H1 (cell line): ENCODE measurements around the gene FASLG. TPM values are rescaled to one million over a fixed set of nuclear protein-coding genes. Genes with fewer than 3 reads are reported as not detected.

Source experiments
- CTCF ChIA-PET: fragments of 300-600 bp; sonication (Branson Sonifier 250); formaldehyde crosslinking; loops from one replicate; lab custom pipeline; 2021; ENCODE audit not compliant: partially characterized antibody; lab: Charles Lee
- POLR2A ChIA-PET: fragments of 300-600 bp; sonication (Branson Sonifier 250); formaldehyde crosslinking; loops from one replicate; lab custom pipeline; 2021; ENCODE audit warnings: inconsistent platforms; ENCODE audit not compliant: partially characterized antibody; lab: Charles Lee
- DNase-seq, 2 experiments: peaks; one replicate each; pipeline versions ENCODE4 v3.0.0 to v3.0.0-alpha.2; 2010 to 2022; ENCODE audit warnings: low spot score in 2 of 2, low read depth in 1 of 2, mixed read lengths in 1 of 2
- FAIRE-seq: peaks from 2 replicates; lab custom pipeline; 2011; peaks lifted over from hg19 to GRCh38; lab: Jason Lieb, UNC
- H2AFZ ChIP-seq: 2 replicates; pipeline ENCODE4 v1.8.1; 2012; ENCODE audit warnings: low read length, inconsistent platforms
- H2AK5ac ChIP-seq: 2 replicates; pipeline ENCODE4 v1.6.1; 2013; ENCODE audit warnings: low read depth, low read length
- H2BK120ac ChIP-seq: replicated peaks from 2 replicates; pipeline ENCODE3; 2013; ENCODE audit warnings: low read depth, low read length, inconsistent platforms
- H2BK12ac ChIP-seq: 2 replicates; pipeline ENCODE4 v1.6.1; 2013; ENCODE audit warnings: low read depth, low read length
- H2BK15ac ChIP-seq: 2 replicates; pipeline ENCODE4 v1.6.1; 2013; ENCODE audit warnings: low read length
- H2BK20ac ChIP-seq: 2 replicates; pipeline ENCODE4 v1.6.1; 2013; ENCODE audit warnings: low read length
- H2BK5ac ChIP-seq: 2 replicates; pipeline ENCODE4 v1.6.1; 2013; ENCODE audit warnings: low read depth, low read length
- H3K14ac ChIP-seq: 2 replicates; pipeline ENCODE4 v1.6.1; 2013; ENCODE audit warnings: inconsistent platforms; ENCODE audit not compliant: insufficient read length
- H3K18ac ChIP-seq: 2 replicates; pipeline ENCODE4 v1.6.1; 2013; ENCODE audit warnings: low read length; ENCODE audit errors: extremely low read depth
- H3K23ac ChIP-seq: 2 replicates; pipeline ENCODE4 v1.6.1; 2013; ENCODE audit warnings: inconsistent platforms; ENCODE audit not compliant: insufficient read length
- H3K23me2 ChIP-seq: 2 replicates; pipeline ENCODE4 v1.6.1; 2013; ENCODE audit warnings: low read depth, low read length
- H3K27ac ChIP-seq: 2 replicates; pipeline ENCODE4 v1.6.1; 2011; ENCODE audit warnings: low read depth, low read length, inconsistent platforms
- H3K27me3 ChIP-seq, 4 experiments: replicated peaks in 1 of 4; 1 replicate in 1 of 4; 2 replicates in 3 of 4; pipeline versions ENCODE4 v1.6.1 to v1.8.1; 2011 to 2013; ENCODE audit warnings: low read length in 3 of 4, mild to moderate bottlenecking in 3 of 4, inconsistent platforms in 2 of 4, mixed read lengths in 2 of 4, moderate library complexity in 1 of 4; ENCODE audit not compliant: control insufficient read depth in 3 of 4, insufficient read depth in 3 of 4; ENCODE audit errors: extremely low read depth in 1 of 4
- H3K36me3 ChIP-seq, 4 experiments: 2 replicates each; pipeline versions ENCODE4 v1.6.1 to v1.8.1; 2011 to 2013; ENCODE audit warnings: mild to moderate bottlenecking in 4 of 4, low read length in 3 of 4, moderate library complexity in 2 of 4, control low read depth in 1 of 4, inconsistent platforms in 1 of 4; ENCODE audit not compliant: insufficient read depth in 4 of 4, control insufficient read depth in 2 of 4
- H3K4ac ChIP-seq: replicated peaks from 2 replicates; pipeline ENCODE3; 2013; ENCODE audit warnings: low read length, low read depth, mixed read lengths, inconsistent platforms; ENCODE audit not compliant: insufficient read length
- H3K4me1 ChIP-seq, 4 experiments: replicated peaks in 1 of 4; 1 replicate in 1 of 4; 2 replicates in 3 of 4; pipeline versions ENCODE4 v1.6.1 to v1.8.1; 2011 to 2013; ENCODE audit warnings: low read length in 3 of 4, inconsistent platforms in 2 of 4, mixed read lengths in 1 of 4; ENCODE audit not compliant: insufficient read depth in 4 of 4, control insufficient read depth in 3 of 4
- H3K4me2 ChIP-seq, 2 experiments: 2 replicates each; pipeline versions ENCODE4 v1.6.1 to v1.8.1; 2011 to 2013; ENCODE audit warnings: low read depth in 2 of 2, low read length in 2 of 2, control low read depth in 1 of 2, inconsistent platforms in 1 of 2, mild to moderate bottlenecking in 1 of 2; ENCODE audit not compliant: insufficient read depth in 1 of 2
- H3K4me3 ChIP-seq, 4 experiments: fragments of 200-600, 300-600 bp in 1 of 4; sonication (generic), shearing (Covaris generic), sonication (Bioruptor Twin) in 1 of 4; 2 replicates each; pipeline versions ENCODE4 v1.5.1 to v1.8.1; 2011 to 2016; ENCODE audit warnings: low read length in 4 of 4, low read depth in 3 of 4, control low read depth in 2 of 4, inconsistent platforms in 2 of 4, mild to moderate bottlenecking in 2 of 4, mixed read lengths in 1 of 4, moderate library complexity in 1 of 4; ENCODE audit not compliant: insufficient read depth in 2 of 4; ENCODE audit errors: extremely low read depth in 1 of 4
- H3K56ac ChIP-seq: replicated peaks from 2 replicates; pipeline ENCODE3; 2013; ENCODE audit warnings: low read depth, mild to moderate bottlenecking, mixed read lengths, low read length, inconsistent platforms; ENCODE audit not compliant: insufficient read length
- H3K79me1 ChIP-seq: 2 replicates; pipeline ENCODE4 v1.6.1; 2013; ENCODE audit warnings: low read depth, low read length, control low read depth
- H3K79me2 ChIP-seq, 2 experiments: 2 replicates each; pipeline versions ENCODE4 v1.6.1 to v1.8.1; 2012 to 2013; ENCODE audit warnings: low read length in 2 of 2, mild to moderate bottlenecking in 2 of 2, inconsistent platforms in 1 of 2; ENCODE audit not compliant: insufficient read depth in 2 of 2, control insufficient read depth in 1 of 2
- H3K9ac ChIP-seq, 4 experiments: replicated peaks in 1 of 4; 1 replicate in 1 of 4; 2 replicates in 3 of 4; pipeline versions ENCODE4 v1.6.1 to v1.8.1; 2011 to 2013; ENCODE audit warnings: low read depth in 3 of 4, low read length in 3 of 4, control low read depth in 2 of 4, mild to moderate bottlenecking in 2 of 4, moderate library complexity in 2 of 4, inconsistent platforms in 1 of 4; ENCODE audit errors: extremely low read depth in 1 of 4
- H3K9me3 ChIP-seq, 2 experiments: 2 replicates each; pipeline versions ENCODE4 v1.6.1 to v1.8.1; 2012 to 2013; ENCODE audit warnings: mild to moderate bottlenecking in 2 of 2, moderate library complexity in 2 of 2, control low read depth in 1 of 2, inconsistent platforms in 1 of 2, low read depth in 1 of 2, low read length in 1 of 2, mixed read lengths in 1 of 2; ENCODE audit not compliant: insufficient read depth in 2 of 2
- H4K20me1 ChIP-seq, 2 experiments: replicated peaks in 1 of 2; 2 replicates each; pipeline versions ENCODE3 to v1.8.1; 2011 to 2013; ENCODE audit warnings: inconsistent platforms in 2 of 2, low read length in 2 of 2, mild to moderate bottlenecking in 1 of 2; ENCODE audit not compliant: insufficient read depth in 2 of 2, control insufficient read depth in 1 of 2
- H4K5ac ChIP-seq: 2 replicates; pipeline ENCODE4 v1.6.1; 2013; ENCODE audit warnings: low read length, low read depth, mixed read lengths, inconsistent platforms; ENCODE audit not compliant: insufficient read length
- H4K8ac ChIP-seq: 2 replicates; pipeline ENCODE4 v1.8.0; 2013; ENCODE audit warnings: mild to moderate bottlenecking, moderate library complexity, low read length, inconsistent platforms; ENCODE audit not compliant: insufficient read depth; ENCODE audit errors: extremely low read depth
- H4K91ac ChIP-seq: replicated peaks from 2 replicates; pipeline ENCODE3; 2013; ENCODE audit warnings: low read length, mixed read lengths, inconsistent platforms; ENCODE audit not compliant: insufficient read length
- CBX8 ChIP-seq: fragments of 300-800, 300-1000 bp; sonication (generic); IDR thresholded peaks from 2 replicates; pipeline ENCODE4 v1.7.1; 2016; ENCODE audit warnings: low read depth, low read length, borderline replicate concordance
- CEBPB ChIP-seq: IDR thresholded peaks from 2 replicates; pipeline ENCODE4 v1.6.1; 2012; ENCODE audit warnings: low read depth, low read length
- CHD2 ChIP-seq: IDR thresholded peaks from 2 replicates; pipeline ENCODE4 v1.6.1; 2012; ENCODE audit warnings: low read length, improper control_type of control experiment
- KDM1A ChIP-seq: fragments of 200-600, 300-600 bp; sonication (generic); IDR thresholded peaks from 2 replicates; pipeline ENCODE4 v1.7.1; 2016; ENCODE audit warnings: mild to moderate bottlenecking, low read length, borderline replicate concordance
- KDM5A ChIP-seq: fragments of 200-600 bp; IDR thresholded peaks from 2 replicates; pipeline ENCODE4 v1.7.1; 2012; ENCODE audit warnings: mild to moderate bottlenecking, low read length, inconsistent platforms, mixed read lengths
- POU5F1 ChIP-seq: IDR thresholded peaks from 2 replicates; pipeline ENCODE4 v1.6.1; 2011; ENCODE audit warnings: low read depth, mild to moderate bottlenecking, low read length, moderate library complexity
- RBBP5 ChIP-seq: IDR thresholded peaks from 2 replicates; pipeline ENCODE4 v1.7.1; 2012; ENCODE audit warnings: low read depth, mild to moderate bottlenecking, inconsistent platforms, low read length, moderate library complexity, borderline replicate concordance
- RNF2 ChIP-seq: fragments of 200-900, 300-1000 bp; sonication (generic); IDR thresholded peaks from 2 replicates; pipeline ENCODE4 v1.7.1; 2016; ENCODE audit warnings: borderline replicate concordance, low read depth, mild to moderate bottlenecking, antibody characterized with exemption, low read length; ENCODE audit not compliant: poor library complexity, severe bottlenecking; ENCODE audit errors: missing control alignments
- SIN3A ChIP-seq, 2 experiments: IDR thresholded peaks in 1 of 2; conservative IDR thresholded peaks in 1 of 2; 2 replicates each; pipeline ENCODE4 v1.6.1; 2011 to 2012; ENCODE audit warnings: low read length in 2 of 2, improper control_type of control experiment in 1 of 2, low read depth in 1 of 2, mild to moderate bottlenecking in 1 of 2
- TCF12 ChIP-seq: IDR thresholded peaks from 2 replicates; pipeline ENCODE4 v1.6.1; 2011; ENCODE audit warnings: low read depth, mild to moderate bottlenecking, low read length
- TEAD4 ChIP-seq: IDR thresholded peaks from 2 replicates; pipeline ENCODE4 v1.6.1; 2012; ENCODE audit warnings: low read depth, low read length, inconsistent platforms, mixed read lengths
- USF2 ChIP-seq: IDR thresholded peaks from 2 replicates; pipeline ENCODE4 v1.6.1; 2011; ENCODE audit warnings: low read length, improper control_type of control experiment
- WGBS, 2 experiments: shearing (Covaris generic) in 1 of 2; methylation state at CpG; one replicate each; pipeline versions ENCODE4 v1.1.6 to v1.1.7; 2013 to 2015; ENCODE audit warnings: low lambda C conversion rate in 2 of 2, mixed read lengths in 2 of 2, inconsistent platforms in 1 of 2, low coverage in 1 of 2, missing lambda C conversion rate in 1 of 2; ENCODE audit not compliant: insufficient replicate concordance in 2 of 2, insufficient coverage in 1 of 2, insufficient read length in 1 of 2; ENCODE audit errors: extremely low coverage in 1 of 2, missing lambda C conversion rate in 1 of 2; 5-methylcytosine and 5-hydroxymethylcytosine counted together
- polyA plus RNA-seq, 7 experiments: library from polyadenylated mRNA; depleted of rRNA in 3 of 7; stranded (reverse) in 5 of 7; unstranded in 2 of 7; fragments of >200 nt in 5 of 7; fragments of 200-250 nt in 2 of 7; gene quantifications; 1 replicate in 5 of 7; 2 replicates in 1 of 7; 4 replicates in 1 of 7; pipeline versions ENCODE4 v1.2.1 to v1.2.3, GENCODE V29; 2011 to 2013; ENCODE audit warnings: missing spikeins in 2 of 7, mixed read lengths in 2 of 7
- total RNA-seq: library from RNA; stranded (reverse); fragmentation: NEBNext Ultra II Directional; extraction: Animal tissue kit (Norgen Biotek cat#: 25700); gene quantifications from 2 replicates; pipeline ENCODE4 v1.2.1, GENCODE V29; 2021
- TF ChIP-seq, protein P1 (sequence below): IDR thresholded peaks from 2 replicates; pipeline ENCODE4 v1.6.1; 2012; ENCODE audit warnings: inconsistent platforms

The FASLG gene
- total and polyA plus RNA-seq, 2 of the 8 experiments (the other 6 are each of a cell fraction or from before 2014, with no cell fraction given), result not detected

DNA sequence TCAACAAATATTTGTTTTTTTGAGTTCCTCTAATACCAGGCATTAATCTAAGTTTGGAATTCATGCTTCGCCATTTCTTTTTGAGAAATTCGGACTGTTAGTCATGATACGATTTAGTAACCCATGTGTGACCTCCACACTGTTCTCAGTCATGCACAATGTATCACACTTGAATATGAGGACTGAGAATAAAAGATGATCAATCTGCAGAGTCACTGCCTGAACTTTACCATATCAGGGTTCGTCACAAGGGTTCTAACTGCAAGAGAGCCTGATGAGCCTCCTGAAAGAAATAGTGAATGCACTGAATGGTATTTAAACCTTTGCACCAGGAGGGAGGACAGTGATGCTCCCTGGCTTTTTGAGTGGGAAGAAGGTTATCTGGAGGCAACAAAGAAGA lies 10.9 kb upstream of the FASLG start:
- ChIA-PET POLR2A (no interaction called here), CTCF (interaction anchor here (0.6 kb wide), 1 partner anchor 108 kb away, joined by 3 read pairs; no protein-coding TSS in a partner anchor)
- TF ChIP-seq KDM1A, result no peak
- no peak for TF ChIP-seq TCF12
- no peak for TF ChIP-seq CHD2
- TF ChIP-seq CBX8, result no peak
- TF ChIP-seq, protein P1, sequence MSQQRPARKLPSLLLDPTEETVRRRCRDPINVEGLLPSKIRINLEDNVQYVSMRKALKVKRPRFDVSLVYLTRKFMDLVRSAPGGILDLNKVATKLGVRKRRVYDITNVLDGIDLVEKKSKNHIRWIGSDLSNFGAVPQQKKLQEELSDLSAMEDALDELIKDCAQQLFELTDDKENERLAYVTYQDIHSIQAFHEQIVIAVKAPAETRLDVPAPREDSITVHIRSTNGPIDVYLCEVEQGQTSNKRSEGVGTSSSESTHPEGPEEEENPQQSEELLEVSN, result no peak
- TF ChIP-seq CEBPB, result no peak
- no peak for TF ChIP-seq USF2
- TF ChIP-seq KDM5A, result no peak
- TF ChIP-seq RBBP5, result no peak
- no peak for TF ChIP-seq POU5F1
- TF ChIP-seq SIN3A (conservative IDR thresholded peaks at IDR 0.05 in 1 of 2, IDR thresholded peaks at IDR 0.05 in 1 of 2; ENCODE audit: low read depth in 1 of 2, low read length in 2 of 2), result no peak
- no peak for TF ChIP-seq RNF2
- TF ChIP-seq TEAD4, result no peak
- no peak overlapping the region for H2AFZ ChIP-seq
- H3K18ac ChIP-seq, result no peak overlapping the region
- H3K4me1 ChIP-seq, result no peaks in the 10 kb centered on the region
- no peak overlapping the region for H3K23ac ChIP-seq
- no peak overlapping the region for H3K4me3 ChIP-seq
- H2BK5ac ChIP-seq, result no peak overlapping the region
- no peak overlapping the region for H4K91ac ChIP-seq
- H3K36me3 ChIP-seq, result no peaks in the 10 kb centered on the region
- no peak overlapping the region for H3K9ac ChIP-seq
- no peaks in the 10 kb centered on the region for H3K79me2 ChIP-seq
- no peak overlapping the region for H3K56ac ChIP-seq
- no peak overlapping the region for H2BK12ac ChIP-seq
- H3K9me3 ChIP-seq, result no peaks in the 10 kb centered on the region
- H2BK15ac ChIP-seq, result no peak overlapping the region
- no peaks in the 10 kb centered on the region for H3K23me2 ChIP-seq
- H3K79me1 ChIP-seq, result no peaks in the 10 kb centered on the region
- H4K20me1 ChIP-seq, result no peaks in the 10 kb centered on the region
- H2BK120ac ChIP-seq, result no peak overlapping the region
- DNase-seq, result no peak
- H2BK20ac ChIP-seq, result no peak overlapping the region
- no peak overlapping the region for H4K8ac ChIP-seq
- H4K5ac ChIP-seq, result no peak overlapping the region
- H2AK5ac ChIP-seq, result no peak overlapping the region
- H3K14ac ChIP-seq, result no peak overlapping the region
- WGBS, 2 experiments, result 87% methylated on average over 4 of the region's 4 CpGs; no CpG with 5 or more reads in 1 of the 2 experiments
- no peak overlapping the region for H3K4ac ChIP-seq
- no peaks in the 10 kb centered on the region for H3K27me3 ChIP-seq
- FAIRE-seq, result no peak
- no peak overlapping the region for H3K27ac ChIP-seq
- H3K4me2 ChIP-seq, result no peak overlapping the region
